Activated T-cell treated with anti-CD3 and anti-CD28 coated beads, Interleukin-2, amount 50 U/mL, for 24 hours (primary cell): ENCODE data around the gene LRRC40.
A peak's percentile ranks its signal among the peaks of the same experiment; 100 is the strongest.

Experiments used
- DNase-seq: peaks from one replicate; pipeline ENCODE4 v3.0.0-alpha.2; 2020
- H3K27ac Mint-ChIP-seq: 2 replicates; pipeline ENCODE4 v1.8.0; 2020; ENCODE audit warnings: mild to moderate bottlenecking, mixed read lengths
- H3K27me3 Mint-ChIP-seq: 2 replicates; pipeline ENCODE4 v1.8.0; 2020; ENCODE audit warnings: mixed read lengths
- H3K36me3 Mint-ChIP-seq: 2 replicates; pipeline ENCODE4 v1.8.0; 2020; ENCODE audit warnings: low read depth, mixed read lengths
- H3K4me1 Mint-ChIP-seq: 2 replicates; pipeline ENCODE4 v1.8.0; 2020; ENCODE audit warnings: low read depth, mixed read lengths
- H3K4me3 Mint-ChIP-seq: 2 replicates; pipeline ENCODE4 v1.8.0; 2020; ENCODE audit warnings: mild to moderate bottlenecking, moderate library complexity, mixed read lengths
- H3K9me3 Mint-ChIP-seq: 2 replicates; pipeline ENCODE4 v1.8.0; 2020; ENCODE audit warnings: mixed read lengths

The LRRC40 gene

DNA sequence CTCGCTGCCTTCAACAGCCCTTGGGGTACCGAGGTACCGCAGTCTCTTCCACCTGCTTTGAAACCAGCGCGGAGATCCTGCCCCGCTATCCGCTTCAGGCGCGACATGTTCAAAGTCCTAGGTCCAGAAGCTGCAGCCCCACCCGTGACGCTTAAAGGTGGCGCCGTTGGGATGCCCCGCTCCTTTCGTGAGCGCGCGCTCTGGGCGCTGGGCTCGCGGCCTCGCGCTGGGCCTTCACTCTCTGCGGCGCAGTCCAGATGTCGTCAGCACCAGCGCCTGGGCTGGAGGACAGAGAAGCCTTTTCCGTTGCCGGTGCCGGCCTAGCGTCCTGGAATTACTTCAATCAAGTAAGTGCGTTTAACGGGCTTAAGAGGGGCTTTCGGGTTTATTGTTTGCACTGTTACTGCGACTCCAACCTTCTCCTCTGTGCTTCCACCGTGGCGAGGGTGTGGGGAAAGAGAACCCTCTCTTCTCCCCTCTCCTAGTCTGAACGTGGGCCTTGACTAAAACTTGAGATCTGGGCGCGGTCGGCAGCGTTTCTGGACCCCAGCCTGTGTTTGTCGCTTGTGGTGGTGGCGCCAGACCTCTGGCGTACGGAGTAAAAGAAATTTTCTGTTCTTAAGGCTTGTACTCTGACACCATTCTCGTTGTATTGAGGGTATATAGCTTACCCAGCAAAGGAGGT, at the start of gene LRRC40:
Gene LRRC40, minus strand, starts transcription at position 146 of the 685 bp plus-strand sequence. Its CDS starts 39 bp downstream, at position 107.
- H3K36me3 Mint-ChIP-seq, result peaks cover 72% of the 10 kb centered on the region

DNA sequence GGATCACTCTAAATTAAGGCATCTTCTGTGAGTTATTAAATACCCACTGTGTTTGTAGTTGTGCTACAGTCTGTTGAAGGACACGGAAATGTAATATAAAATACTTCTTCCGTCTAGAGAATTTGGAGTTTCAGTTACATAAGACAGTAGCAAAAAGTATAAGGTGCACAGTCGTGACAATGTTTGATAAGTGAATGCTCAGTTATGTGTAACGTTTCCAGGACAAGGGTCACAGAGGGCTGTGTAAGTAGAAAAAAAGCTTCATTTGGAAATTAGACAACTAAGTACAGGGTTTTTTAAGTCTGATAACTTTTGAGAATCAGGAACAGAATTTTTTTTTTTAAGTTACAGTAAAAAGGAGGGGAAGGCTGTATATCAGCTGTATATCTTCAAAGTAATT, 43.4 kb upstream of the LRRC40 start:
- Mint-ChIP-seq H3K9me3 (no peaks in the 10 kb centered on the region), H3K27ac (peak overlapping the region; percentile 57), H3K27me3 (no peaks in the 10 kb centered on the region), H3K4me1 (peaks cover 32% of the 10 kb centered on the region), H3K36me3 (peaks cover 99% of the 10 kb centered on the region), H3K4me3 (no peak overlapping the region)
- DNase-seq, result no peak

More for the DNA sequence above, at the start of gene LRRC40:
- peak within 1 kb of the TSS; percentile 100 for H3K4me3 Mint-ChIP-seq
- no peaks in the 10 kb centered on the region for H3K27me3 Mint-ChIP-seq
- no peaks in the 10 kb centered on the region for H3K9me3 Mint-ChIP-seq
- peak within 1 kb of the TSS; percentile 99 for H3K27ac Mint-ChIP-seq
- peaks cover 69% of the 10 kb centered on the region for H3K4me1 Mint-ChIP-seq
- DNase-seq, result peak; percentile 99

DNA sequence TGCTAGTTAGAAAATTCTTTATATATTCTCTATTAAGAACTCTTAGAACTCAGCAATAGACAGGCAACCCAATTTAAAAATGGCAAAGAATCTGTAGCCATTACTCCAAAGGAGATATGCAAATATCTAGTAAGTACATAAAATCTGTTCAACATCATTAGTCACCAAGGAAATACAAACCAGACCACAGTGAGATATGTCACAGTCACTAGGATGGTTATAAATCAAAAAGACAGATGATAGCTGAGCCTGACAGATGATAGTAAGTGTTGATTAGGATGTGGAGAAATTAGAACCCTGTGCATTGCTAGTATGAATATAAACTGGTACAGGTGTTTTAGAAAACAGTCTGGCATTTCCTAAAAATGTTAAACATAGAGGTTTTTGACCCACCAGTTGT, 42.4 kb upstream of the LRRC40 start:
- H3K27ac Mint-ChIP-seq, result peak overlapping the region; percentile 57
- H3K36me3 Mint-ChIP-seq, result peaks cover 100% of the 10 kb centered on the region
- H3K4me3 Mint-ChIP-seq, result no peak overlapping the region

DNA sequence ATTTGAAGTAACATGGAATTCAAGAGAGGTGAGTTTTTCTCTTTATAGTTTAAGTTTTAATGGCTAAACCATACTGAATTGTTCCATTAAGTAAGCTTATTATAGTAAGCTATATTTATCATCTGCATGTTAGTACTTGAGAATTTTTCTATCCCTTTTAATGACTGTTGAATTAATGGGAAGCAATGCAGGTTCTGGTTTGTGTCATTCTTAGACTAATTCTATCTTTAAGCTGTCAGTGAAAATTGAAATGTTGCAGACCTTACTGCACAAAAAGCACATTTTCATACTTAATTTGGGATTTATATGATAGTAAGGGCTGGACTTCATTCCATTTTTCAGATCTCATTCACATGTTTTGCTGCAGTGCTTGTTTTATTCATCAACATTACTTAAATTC, 41.7 kb upstream of the LRRC40 start:
- peaks cover 33% of the 10 kb centered on the region for H3K4me1 Mint-ChIP-seq
- DNase-seq, result no peak
- H3K9me3 Mint-ChIP-seq, result no peaks in the 10 kb centered on the region
- no peaks in the 10 kb centered on the region for H3K27me3 Mint-ChIP-seq
- H3K27ac Mint-ChIP-seq, result peak overlapping the region; percentile 55
- no peak overlapping the region for H3K4me3 Mint-ChIP-seq
- peaks cover 100% of the 10 kb centered on the region for H3K36me3 Mint-ChIP-seq

More for the DNA sequence above, 42.4 kb upstream of the LRRC40 start:
- H3K4me1 Mint-ChIP-seq, result peaks cover 33% of the 10 kb centered on the region
- no peaks in the 10 kb centered on the region for H3K9me3 Mint-ChIP-seq
- no peak for DNase-seq
- no peaks in the 10 kb centered on the region for H3K27me3 Mint-ChIP-seq

DNA sequence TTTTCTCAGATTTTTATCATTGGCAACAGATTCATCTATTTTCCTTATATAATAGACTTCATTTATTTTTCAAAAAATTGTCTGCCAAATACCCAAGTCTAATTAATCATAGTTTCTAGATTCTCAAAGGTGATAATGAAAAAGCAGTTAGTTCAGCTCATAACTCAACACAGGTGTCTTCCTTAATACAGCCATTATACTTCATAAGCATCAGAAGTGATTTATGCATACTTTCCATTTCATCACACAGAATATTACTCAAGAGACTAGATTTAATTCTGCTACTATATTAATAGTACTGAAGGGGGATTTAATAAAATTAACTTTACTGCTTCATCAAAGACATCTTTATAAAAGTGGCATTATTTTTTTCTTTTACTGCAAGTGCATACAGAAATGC, 34.6 kb upstream of the LRRC40 start:
- Mint-ChIP-seq H3K27ac (peak overlapping the region; percentile 1), H3K4me3 (no peak overlapping the region), H3K4me1 (peaks cover 7% of the 10 kb centered on the region), H3K9me3 (no peaks in the 10 kb centered on the region), H3K27me3 (no peaks in the 10 kb centered on the region), H3K36me3 (peaks cover 98% of the 10 kb centered on the region)
- no peak for DNase-seq

DNA sequence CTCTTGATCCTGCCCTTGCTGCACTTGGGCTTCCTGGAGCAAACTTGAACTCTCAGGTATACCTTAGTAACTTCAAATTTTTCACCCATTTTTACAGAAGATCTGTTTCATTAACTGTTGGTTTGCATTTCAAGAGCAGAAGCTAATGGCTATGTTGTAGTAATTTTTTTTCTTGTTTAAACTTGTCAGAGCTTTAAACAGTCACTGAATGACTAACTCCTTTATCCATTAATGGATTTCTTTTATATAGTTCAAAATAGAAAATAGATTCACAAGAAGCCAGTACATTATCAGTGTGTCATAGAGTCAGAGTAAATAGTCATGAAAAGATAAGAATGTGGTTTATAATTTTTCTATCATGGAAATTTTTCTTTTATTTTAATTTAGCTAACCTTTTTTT, 29.4 kb upstream of the LRRC40 start:
- H3K36me3 Mint-ChIP-seq, result peaks cover 98% of the 10 kb centered on the region
- no peak overlapping the region for H3K4me3 Mint-ChIP-seq
- no peaks in the 10 kb centered on the region for H3K27me3 Mint-ChIP-seq
- H3K4me1 Mint-ChIP-seq, result peaks cover 14% of the 10 kb centered on the region
- no peak overlapping the region for H3K27ac Mint-ChIP-seq
- DNase-seq, result no peak
- H3K9me3 Mint-ChIP-seq, result no peaks in the 10 kb centered on the region

DNA sequence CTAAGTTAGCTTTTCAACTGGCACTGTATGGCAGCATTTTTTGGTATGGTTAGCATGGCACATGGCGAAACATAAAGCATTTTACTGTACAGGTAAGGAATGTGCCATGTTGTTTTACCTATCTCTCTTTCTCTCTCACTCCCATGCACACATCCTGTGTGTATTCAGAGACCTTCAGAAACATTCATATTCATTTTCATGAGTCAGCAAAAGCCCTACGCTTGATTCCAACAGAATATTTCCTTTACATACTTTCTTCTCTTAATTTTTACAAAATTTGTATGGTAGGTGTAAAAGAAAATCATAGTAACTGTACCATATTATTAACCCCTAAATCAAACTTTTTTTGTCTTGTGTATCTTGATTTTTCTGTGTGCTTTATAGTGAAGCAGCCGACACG, 26.1 kb upstream of the LRRC40 start:
- Mint-ChIP-seq H3K27me3 (no peaks in the 10 kb centered on the region), H3K36me3 (peaks cover 100% of the 10 kb centered on the region), H3K27ac (peak overlapping the region; percentile 19), H3K9me3 (no peaks in the 10 kb centered on the region), H3K4me1 (peaks cover 30% of the 10 kb centered on the region), H3K4me3 (no peak overlapping the region)
- DNase-seq, result no peak

DNA sequence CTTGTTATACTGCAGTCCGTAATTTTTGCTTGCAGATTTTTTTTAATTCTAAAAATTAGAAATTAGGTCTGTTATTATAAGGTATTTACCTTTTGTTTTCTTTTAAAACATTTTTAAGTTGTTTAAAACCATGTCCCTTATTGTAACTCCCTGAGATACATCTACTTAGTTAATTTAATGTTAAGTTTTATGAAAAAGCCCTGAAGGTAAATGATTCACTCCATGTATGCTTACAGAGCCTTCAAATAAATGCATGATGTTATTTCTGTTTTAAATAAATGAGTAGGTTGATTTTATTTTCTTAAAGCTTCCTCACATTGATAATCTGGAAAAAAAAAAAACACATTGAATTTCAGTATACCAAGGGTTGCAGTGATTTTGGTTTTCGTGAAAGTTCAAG, 23.3 kb upstream of the LRRC40 start:
- Mint-ChIP-seq H3K36me3 (peaks cover 99% of the 10 kb centered on the region), H3K4me3 (no peak overlapping the region), H3K27ac (peak overlapping the region; percentile 72), H3K4me1 (peaks cover 51% of the 10 kb centered on the region), H3K9me3 (no peaks in the 10 kb centered on the region), H3K27me3 (no peaks in the 10 kb centered on the region)
- DNase-seq, result no peak

DNA sequence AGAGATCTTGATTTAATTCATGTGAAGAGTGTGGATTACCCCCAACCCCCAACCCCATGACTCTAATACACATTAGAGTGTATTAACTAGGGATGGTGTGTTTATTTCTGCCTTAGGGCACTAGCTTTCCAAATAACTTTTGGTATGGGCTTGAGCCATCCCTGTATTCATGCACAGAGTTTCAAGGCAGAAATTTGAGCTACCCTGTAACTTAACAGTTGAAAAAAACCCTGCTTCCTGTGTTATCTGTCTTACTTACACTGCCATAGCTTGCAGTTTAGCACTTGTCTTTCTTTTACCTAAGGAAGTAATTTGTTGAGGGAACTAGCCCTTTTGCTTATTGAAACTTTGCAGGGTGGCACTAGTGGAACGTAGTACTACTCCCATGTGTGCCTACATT, 22.1 kb upstream of the LRRC40 start:
- H3K27ac Mint-ChIP-seq, result peak overlapping the region; percentile 81
- DNase-seq, result no peak
- peaks cover 99% of the 10 kb centered on the region for H3K36me3 Mint-ChIP-seq
- peaks cover 57% of the 10 kb centered on the region for H3K4me1 Mint-ChIP-seq
- H3K9me3 Mint-ChIP-seq, result no peaks in the 10 kb centered on the region
- H3K27me3 Mint-ChIP-seq, result no peaks in the 10 kb centered on the region
- H3K4me3 Mint-ChIP-seq, result no peak overlapping the region

DNA sequence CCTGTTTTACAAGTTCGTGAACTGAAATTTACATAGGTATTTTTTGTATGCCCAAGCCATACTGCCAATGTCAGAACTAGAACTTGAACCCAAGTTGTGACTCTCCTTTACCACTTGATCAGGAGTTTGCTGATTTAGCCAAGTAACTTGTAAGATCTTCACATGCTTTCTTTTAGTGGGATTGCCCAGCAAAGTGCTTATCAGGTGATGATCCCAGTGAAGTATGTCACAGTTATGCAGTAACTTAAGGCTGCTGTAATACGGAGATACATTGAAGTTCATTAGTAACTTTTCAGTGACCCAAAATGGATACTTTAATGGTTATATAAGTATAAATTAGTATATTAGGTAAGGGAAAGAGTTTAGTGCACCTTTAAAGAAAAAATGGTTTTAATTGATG, 19.6 kb upstream of the LRRC40 start:
- Mint-ChIP-seq H3K4me1 (peaks cover 58% of the 10 kb centered on the region), H3K27ac (peak overlapping the region; percentile 99), H3K36me3 (peaks cover 91% of the 10 kb centered on the region), H3K4me3 (peak overlapping the region; percentile 96), H3K27me3 (no peaks in the 10 kb centered on the region), H3K9me3 (no peaks in the 10 kb centered on the region)
- DNase-seq, result no peak

DNA sequence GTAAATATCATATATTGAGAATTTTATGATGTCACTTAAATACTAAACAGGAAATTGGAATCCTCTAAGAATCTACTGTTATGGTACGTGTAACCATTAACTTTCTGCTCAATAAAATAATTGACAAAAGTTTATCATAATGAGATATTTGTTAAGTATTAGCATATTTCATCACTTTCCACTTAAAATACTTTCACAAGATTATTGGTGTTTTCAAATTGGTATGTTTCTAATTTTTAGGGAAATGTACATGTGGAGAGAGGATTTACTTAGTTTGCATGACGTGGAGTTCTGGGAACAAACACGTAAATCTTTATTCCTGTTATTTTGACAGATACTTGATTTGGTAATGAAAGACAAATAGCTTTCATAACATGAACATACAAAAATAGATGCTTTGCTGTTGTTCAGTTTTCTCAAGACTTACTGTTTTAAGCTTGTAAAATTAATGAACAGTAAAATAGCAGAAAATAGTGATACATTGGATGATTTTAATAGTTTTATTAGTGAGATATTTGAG, 17.4 kb upstream of the LRRC40 start:
- Mint-ChIP-seq H3K9me3 (no peaks in the 10 kb centered on the region), H3K27ac (peak overlapping the region; percentile 99), H3K4me3 (peak overlapping the region; percentile 96), H3K27me3 (no peaks in the 10 kb centered on the region), H3K4me1 (peaks cover 57% of the 10 kb centered on the region), H3K36me3 (peaks cover 73% of the 10 kb centered on the region)
- no peak for DNase-seq

DNA sequence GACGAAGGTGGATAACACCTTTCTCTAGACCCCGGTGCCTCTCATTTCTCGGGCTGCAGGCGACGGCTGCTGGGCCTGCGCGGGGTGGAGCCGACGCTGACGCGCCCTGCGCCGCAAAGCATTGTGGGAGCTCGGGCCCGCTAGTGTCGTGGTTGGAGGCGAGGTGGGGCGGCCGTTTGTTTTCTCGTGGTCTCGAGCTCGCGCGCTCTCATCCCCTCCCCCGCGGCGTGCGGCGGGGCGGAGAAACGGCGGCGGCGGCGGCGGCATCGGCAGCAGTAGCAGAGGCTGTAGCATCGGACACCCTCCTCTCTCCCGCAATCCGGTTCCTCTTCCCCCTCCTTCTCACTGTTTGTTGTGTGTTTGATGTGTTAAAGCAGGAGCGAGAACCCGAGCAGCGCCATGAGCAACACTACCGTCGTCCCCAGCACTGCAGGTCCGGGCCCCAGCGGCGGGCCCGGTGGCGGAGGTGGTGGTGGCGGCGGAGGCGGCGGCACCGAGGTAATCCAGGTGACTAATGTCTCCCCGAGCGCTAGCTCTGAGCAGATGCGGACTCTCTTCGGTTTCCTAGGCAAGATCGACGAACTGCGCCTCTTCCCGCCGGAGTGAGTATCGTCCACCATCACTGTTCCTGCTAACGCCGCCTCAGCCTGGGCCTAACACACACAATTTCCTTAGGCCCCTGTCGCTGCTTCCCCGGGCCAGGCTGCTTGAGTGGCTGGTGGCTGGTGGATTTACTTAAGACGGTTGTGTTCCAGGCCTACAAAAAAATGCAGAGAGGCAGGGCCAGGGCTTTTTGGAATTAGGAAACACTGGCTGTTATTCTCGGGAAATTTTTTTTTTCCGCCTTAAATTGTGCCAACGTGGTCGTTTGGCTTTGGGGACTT, 16.1 kb upstream of the LRRC40 start, which contains the start of gene SRSF11:
Gene SRSF11, plus strand, starts transcription at position 143 of the 884 bp plus-strand sequence. Its CDS starts 257 bp downstream, at position 400.
- Mint-ChIP-seq H3K4me3 (peak within 1 kb of the TSS; percentile 96), H3K9me3 (no peaks in the 10 kb centered on the region), H3K27ac (peak within 1 kb of the TSS; percentile 99), H3K27me3 (no peaks in the 10 kb centered on the region), H3K4me1 (peaks cover 47% of the 10 kb centered on the region), H3K36me3 (peaks cover 72% of the 10 kb centered on the region)
- DNase-seq, result peak; percentile 99

DNA sequence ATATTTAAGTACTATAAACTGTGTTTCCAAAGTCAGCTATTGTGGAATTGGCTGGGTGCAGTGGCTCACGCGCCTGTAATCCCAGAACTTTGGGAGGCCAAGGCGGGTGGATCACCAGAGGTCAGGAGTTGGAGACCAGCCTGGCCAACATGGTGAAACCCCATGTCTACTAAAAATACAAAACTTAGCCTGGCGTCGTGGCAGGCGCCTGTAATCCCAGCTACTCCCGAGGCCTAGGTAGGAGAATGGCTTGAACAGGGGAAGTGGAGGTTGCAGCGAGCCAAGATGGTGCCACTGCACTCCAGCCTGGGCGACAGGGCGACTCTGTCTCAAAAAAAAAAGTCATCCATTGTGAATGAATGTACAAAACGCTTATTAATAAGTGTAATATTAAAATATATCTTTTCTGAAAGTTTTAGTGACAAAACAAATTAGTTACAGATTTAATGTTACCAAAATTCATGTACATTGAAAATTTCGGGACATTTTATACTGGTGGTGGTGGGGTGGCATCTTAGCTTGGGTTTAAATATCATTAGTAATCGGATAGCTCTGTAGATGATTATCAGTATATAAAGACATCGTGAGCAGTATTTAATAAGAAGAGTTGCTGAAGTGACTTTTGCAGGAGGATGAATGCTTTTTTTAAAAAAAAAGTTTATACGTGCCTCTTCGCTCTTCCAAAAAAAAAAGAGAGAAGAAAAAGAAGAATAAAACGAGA, 15.3 kb upstream of the LRRC40 start:
- Mint-ChIP-seq H3K4me1 (peaks cover 44% of the 10 kb centered on the region), H3K36me3 (peaks cover 73% of the 10 kb centered on the region)
- no peak for DNase-seq

DNA sequence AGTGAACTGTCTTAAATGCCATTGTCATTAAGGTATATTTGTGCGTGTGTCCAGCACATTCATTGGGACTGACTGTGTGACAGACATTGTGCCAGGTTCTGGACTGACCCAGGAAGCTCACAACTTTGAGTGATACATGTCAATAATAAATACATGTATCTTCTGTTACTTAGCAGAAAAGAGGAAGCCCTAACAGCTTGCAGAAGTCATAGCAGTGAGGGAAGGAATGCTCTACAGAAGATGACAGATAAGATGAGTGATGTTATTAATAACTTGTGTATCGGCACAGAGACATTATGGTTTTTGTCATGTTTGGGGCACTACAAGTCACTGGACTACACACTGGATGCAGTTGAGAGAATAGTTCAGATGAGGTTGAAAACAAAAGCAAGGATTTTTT, 14.6 kb upstream of the LRRC40 start:
- Mint-ChIP-seq H3K27ac (peak overlapping the region; percentile 55), H3K36me3 (peaks cover 73% of the 10 kb centered on the region), H3K4me3 (peak overlapping the region; percentile 1), H3K27me3 (no peaks in the 10 kb centered on the region), H3K9me3 (no peaks in the 10 kb centered on the region), H3K4me1 (peaks cover 39% of the 10 kb centered on the region)
- DNase-seq, result no peak

More for the DNA sequence above, 15.3 kb upstream of the LRRC40 start:
- H3K9me3 Mint-ChIP-seq, result no peaks in the 10 kb centered on the region
- no peaks in the 10 kb centered on the region for H3K27me3 Mint-ChIP-seq
- H3K27ac Mint-ChIP-seq, result peak overlapping the region; percentile 99
- H3K4me3 Mint-ChIP-seq, result peak overlapping the region; percentile 96
